ENCODE results near the gene KIF1B. TPM values are rescaled to one million over a fixed set of nuclear protein-coding genes. Genes with fewer than 3 reads are reported as not detected.

The KIF1B gene
- polyA plus RNA-seq, 1 experiment = 26.9 TPM

DNA sequence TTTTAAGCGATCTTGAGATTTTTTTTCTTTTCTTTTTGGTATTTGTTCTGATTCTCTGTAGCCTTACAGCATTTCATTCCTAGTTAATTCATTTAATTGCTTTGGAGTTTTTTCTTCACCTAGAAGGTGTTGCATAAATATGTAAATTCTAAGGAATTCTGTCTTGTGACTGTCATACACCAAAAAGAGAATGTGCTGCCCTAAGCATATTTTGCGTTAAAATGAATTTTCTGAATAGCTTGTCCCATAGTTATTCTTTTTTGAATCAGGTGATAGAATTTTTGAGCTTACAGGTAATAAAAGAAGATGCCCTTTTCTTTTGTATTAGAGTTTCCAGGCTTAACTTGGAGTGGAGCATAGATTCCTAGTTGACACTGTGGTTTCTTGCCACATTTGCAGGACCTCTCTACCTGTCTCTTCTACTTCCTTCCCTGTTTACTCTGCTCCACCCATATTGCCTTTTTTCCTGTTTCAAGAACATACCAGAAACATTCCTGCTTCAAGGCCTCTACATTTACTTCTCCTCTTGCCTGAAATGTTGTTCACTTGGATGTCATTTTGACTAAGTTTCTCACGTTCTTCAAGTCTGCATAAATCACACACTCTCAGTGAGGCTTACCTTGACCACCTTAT lies 53.2 kb downstream of the KIF1B start:
- no peak overlapping the region for H3K27ac ChIP-seq (ENCODE audit: low read depth, low read length)
- no peaks in the 10 kb centered on the region for H3K27me3 ChIP-seq (ENCODE audit: control insufficient read depth, insufficient read depth, low read length)
- ChIA-PET CTCF (interaction anchor here (1.0 kb wide), 2 partner anchors 53 to 231 kb away, joined by 3 read pairs; partner anchors contain the start of gene KIF1B), POLR2A (no interaction called here)
- no peaks in the 10 kb centered on the region; the same call in 1 of the 2 replicates for H3K9me3 ChIP-seq (ENCODE audit: control insufficient read depth, insufficient read depth, low read length)
- H3K4me3 ChIP-seq (ENCODE audit: low read depth, low read length) = no peak overlapping the region
- DNase-seq (ENCODE audit: low read depth, low spot score) = no peak
- no peak for TF ChIP-seq CTCF (IDR thresholded peaks at IDR 0.05; ENCODE audit: low read depth, low read length)

DNA sequence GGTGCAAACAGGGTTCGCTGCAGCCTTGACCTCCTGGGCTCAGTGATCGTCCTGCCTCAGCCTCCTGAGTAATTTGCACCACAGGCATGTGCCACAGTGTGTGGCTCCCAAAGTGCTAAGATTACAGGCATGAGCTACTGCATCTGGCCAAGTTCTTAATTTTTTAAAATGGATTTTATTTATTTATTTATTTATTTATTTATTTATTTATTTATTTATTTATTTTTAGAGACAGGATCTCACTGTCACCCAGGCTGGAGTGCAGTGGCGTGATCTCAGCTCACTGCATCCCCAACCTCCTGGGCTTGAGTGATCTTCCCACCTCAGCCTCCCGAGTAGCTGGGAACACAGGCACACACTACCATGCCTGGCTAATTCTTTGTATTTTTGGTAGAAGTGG lies 54.7 kb downstream of the KIF1B start:
- H3K9me3 ChIP-seq (ENCODE audit: control insufficient read depth, insufficient read depth, low read length) = no peaks in the 10 kb centered on the region; the same call in 1 of the 2 replicates
- no peak overlapping the region for H3K4me3 ChIP-seq (ENCODE audit: low read depth, low read length)
- DNase-seq (ENCODE audit: low read depth, low spot score) = no peak
- H3K27ac ChIP-seq (ENCODE audit: low read depth, low read length) = no peak overlapping the region
- POLR2A ChIA-PET = no interaction called here
- H3K27me3 ChIP-seq (ENCODE audit: control insufficient read depth, insufficient read depth, low read length) = no peaks in the 10 kb centered on the region
- no peak for TF ChIP-seq CTCF (IDR thresholded peaks at IDR 0.05; ENCODE audit: low read depth, low read length)
- CTCF ChIA-PET = interaction anchor here (2.0 kb wide), 1 partner anchor 55 kb away, joined by 7 read pairs; the partner anchor contains the start of gene KIF1B

GRCh38 chr1:10265900-10266299 lies 55.5 kb downstream of the KIF1B start:
- H3K9me3 ChIP-seq (ENCODE audit: control insufficient read depth, insufficient read depth, low read length) = no peaks in the 10 kb centered on the region; the same call in 1 of the 2 replicates
- CTCF ChIA-PET = interaction anchor here (2.0 kb wide), 1 partner anchor 56 kb away, joined by 7 read pairs; the partner anchor contains the start of gene KIF1B
- H3K27me3 ChIP-seq (ENCODE audit: control insufficient read depth, insufficient read depth, low read length) = no peaks in the 10 kb centered on the region
- H3K27ac ChIP-seq (ENCODE audit: low read depth, low read length) = no peak overlapping the region
- POLR2A ChIA-PET = no interaction called here
- no peak overlapping the region for H3K4me3 ChIP-seq (ENCODE audit: low read depth, low read length)
- no peak for TF ChIP-seq CTCF (IDR thresholded peaks at IDR 0.05; ENCODE audit: low read depth, low read length)
- DNase-seq (ENCODE audit: low read depth, low spot score) = no peak

GRCh38 chr1:10267319-10267718 lies 56.9 kb downstream of the KIF1B start:
- Histone ChIP-seq H3K27ac (ENCODE audit: low read depth, low read length) (no peak overlapping the region), H3K9me3 (ENCODE audit: control insufficient read depth, insufficient read depth, low read length) (no peaks in the 10 kb centered on the region; the same call in 1 of the 2 replicates), H3K4me3 (ENCODE audit: low read depth, low read length) (no peak overlapping the region), H3K27me3 (ENCODE audit: control insufficient read depth, insufficient read depth, low read length) (no peaks in the 10 kb centered on the region)
- ChIA-PET CTCF (interaction anchor here (1.2 kb wide), 1 partner anchor 58 kb away, joined by 5 read pairs; no protein-coding TSS in a partner anchor), POLR2A (no interaction called here)
- DNase-seq (ENCODE audit: low read depth, low spot score) = no peak
- TF ChIP-seq CTCF (IDR thresholded peaks at IDR 0.05; ENCODE audit: low read depth, low read length) = no peak

DNA sequence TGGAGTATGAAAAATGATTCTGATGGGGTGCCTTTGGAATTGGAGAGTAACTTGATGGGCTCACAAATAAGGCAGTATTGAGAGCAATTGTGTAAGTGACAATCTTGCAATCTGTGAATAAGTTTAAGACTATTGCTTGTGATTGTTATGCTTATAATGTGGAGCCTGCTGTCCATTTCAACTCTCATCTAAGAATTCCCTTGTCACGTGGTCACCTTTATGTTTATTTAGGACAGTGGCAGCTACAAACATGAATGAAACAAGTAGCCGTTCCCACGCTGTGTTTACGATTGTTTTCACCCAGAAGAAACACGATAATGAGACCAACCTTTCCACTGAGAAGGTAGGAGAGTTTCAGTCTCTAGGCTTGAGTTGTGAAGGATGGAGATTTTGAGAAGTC lies 57.6 kb downstream of the KIF1B start:
- DNase-seq (ENCODE audit: low read depth, low spot score) = no peak
- ChIA-PET POLR2A (no interaction called here), CTCF (interaction anchor here (0.6 to 1.2 kb wide), 2 partner anchors 58 to 85 kb away, joined by 4 to 5 read pairs; no protein-coding TSS in a partner anchor)
- Histone ChIP-seq H3K4me3 (ENCODE audit: low read depth, low read length) (no peak overlapping the region), H3K9me3 (ENCODE audit: control insufficient read depth, insufficient read depth, low read length) (no peaks in the 10 kb centered on the region; the same call in 1 of the 2 replicates), H3K27me3 (ENCODE audit: control insufficient read depth, insufficient read depth, low read length) (no peaks in the 10 kb centered on the region), H3K27ac (ENCODE audit: low read depth, low read length) (no peak overlapping the region)
- TF ChIP-seq CTCF (IDR thresholded peaks at IDR 0.05; ENCODE audit: low read depth, low read length) = no peak

All from AG04450 (cell line).